MCF 10A (cell line): ENCODE data around the gene GPSM3. TPM values are rescaled to one million over a fixed set of nuclear protein-coding genes. Genes with fewer than 3 reads are reported as not detected.

Source experiments
- BruUV-seq: library from RNA; stranded (reverse); fragments of 400-500 nt; replicated peaks from 2 replicates; lab custom pipeline; 2021; lab: Mats Ljungman, UMichigan
- CTCF ChIA-PET: fragments of 300-600 bp; sonication (Branson Sonifier 250); formaldehyde crosslinking; extraction: SDS; loops from one replicate; lab custom pipeline; 2021; ENCODE audit warnings: antibody characterized with exemption, inconsistent platforms; lab: Yijun Ruan, JAX
- POLR2A ChIA-PET: fragments of 300-600, 350-650 bp; sonication (Branson Sonifier 250); formaldehyde crosslinking; extraction: SDS; loops from one replicate; lab custom pipeline; 2020; ENCODE audit warnings: antibody characterized with exemption, inconsistent platforms; lab: Yijun Ruan, JAX
- DNase-seq: peaks from one replicate; pipeline ENCODE4 v3.0.0-alpha.2; 2018; ENCODE audit not compliant: unreplicated experiment
- H3K27ac Mint-ChIP-seq: one replicate; pipeline ENCODE4 v1.8.0; 2022; ENCODE audit warnings: mild to moderate bottlenecking, low read depth, mixed read lengths; ENCODE audit not compliant: unreplicated experiment
- H3K27me3 Mint-ChIP-seq: one replicate; pipeline ENCODE4 v1.8.0; 2022; ENCODE audit warnings: mixed read lengths; ENCODE audit not compliant: insufficient read depth, unreplicated experiment
- H3K36me3 Mint-ChIP-seq: one replicate; pipeline ENCODE4 v1.8.0; 2022; ENCODE audit warnings: mild to moderate bottlenecking, moderate library complexity, mixed read lengths; ENCODE audit not compliant: insufficient read depth, unreplicated experiment
- H3K4me1 Mint-ChIP-seq: one replicate; pipeline ENCODE4 v1.8.0; 2022; ENCODE audit warnings: mixed read lengths; ENCODE audit not compliant: insufficient read depth, unreplicated experiment
- H3K4me3 Mint-ChIP-seq: one replicate; pipeline ENCODE4 v1.8.0; 2022; ENCODE audit warnings: mild to moderate bottlenecking, moderate library complexity, mixed read lengths; ENCODE audit not compliant: unreplicated experiment
- H3K9me3 Mint-ChIP-seq: one replicate; pipeline ENCODE4 v1.8.0; 2022; ENCODE audit warnings: mixed read lengths; ENCODE audit not compliant: unreplicated experiment
- intact Hi-C: fragments of 100-400 bp; cut with micrococcal nuclease; formaldehyde crosslinking; loops from 2 replicates; pipeline ENCODE4 v1.14.1; 2022
- total RNA-seq: library from RNA; stranded (reverse); gene quantifications from 2 replicates; pipeline ENCODE4 v1.2.3, GENCODE V29; 2022
- TF ChIP-seq, protein P1 (sequence below): fragments of 200-600 bp; IDR thresholded peaks from one replicate; pipeline ENCODE4 v1.8.0; 2022; ENCODE audit warnings: antibody characterized with exemption, mild to moderate bottlenecking; ENCODE audit not compliant: unreplicated experiment

The GPSM3 gene
- total RNA-seq, 1 experiment from 2014 or later, result 0.84 TPM

DNA sequence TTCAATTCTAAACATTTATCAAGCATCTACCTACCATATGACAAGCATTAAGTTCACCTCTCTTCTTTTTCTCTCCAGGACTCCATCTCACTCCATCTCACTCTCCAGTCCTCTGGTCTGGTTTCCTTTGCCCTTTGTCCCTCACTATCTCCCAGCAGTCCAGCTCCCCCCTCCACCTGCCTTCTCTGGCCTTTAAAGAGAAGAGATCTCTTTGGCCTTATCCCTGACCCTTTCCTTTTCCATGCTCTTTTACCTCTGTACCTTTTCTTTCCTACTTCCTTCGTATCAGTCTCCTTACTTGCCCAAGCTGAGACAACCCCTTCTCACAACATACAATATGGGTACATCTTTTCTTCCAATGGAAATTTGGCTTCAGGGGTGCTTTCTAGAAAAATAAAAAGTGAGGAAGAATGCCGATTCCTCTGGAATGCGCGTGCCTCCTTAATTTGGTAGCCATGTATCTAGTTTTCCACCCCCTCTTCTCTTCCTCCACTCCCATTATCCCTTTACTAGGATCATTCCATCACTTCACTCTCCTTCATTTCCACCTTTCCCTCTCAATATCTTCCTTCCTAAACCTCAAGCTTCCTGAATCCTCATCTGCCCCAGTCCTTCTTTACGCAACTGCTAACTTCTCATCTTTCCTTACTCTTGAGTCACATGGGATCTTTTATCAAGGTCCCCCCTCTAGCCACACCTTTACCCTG lies 15.8 kb downstream of the GPSM3 start:
- BruUV-seq, result TSS peak; percentile 78
- CTCF ChIA-PET, result interaction anchor here (0.6 to 1.3 kb wide), 3 partner anchors 14 to 292 kb away, joined by 3 to 4 read pairs (median 3); partner anchors contain the start of gene PBX2
- H3K27ac Mint-ChIP-seq, result peak overlapping the region; percentile 91
- no peaks in the 10 kb centered on the region for H3K27me3 Mint-ChIP-seq
- intact Hi-C loops, result loop anchor here (1.0 kb wide), 1 partner anchor 22 kb away; the partner anchor contains the start of gene PPT2
- peaks cover 42% of the 10 kb centered on the region for H3K36me3 Mint-ChIP-seq
- DNase-seq, result no peak
- POLR2A ChIA-PET, result interaction anchor here (0.6 to 5.0 kb wide), 26 partner anchors 9 to 1074 kb away, joined by 3 to 112 read pairs (median 4); partner anchors contain the start of genes ATF6B, BRD2, DXO and EHMT2
- peak overlapping the region; percentile 79 for H3K4me3 Mint-ChIP-seq
- peaks cover 58% of the 10 kb centered on the region for H3K4me1 Mint-ChIP-seq
- TF ChIP-seq, protein P1, sequence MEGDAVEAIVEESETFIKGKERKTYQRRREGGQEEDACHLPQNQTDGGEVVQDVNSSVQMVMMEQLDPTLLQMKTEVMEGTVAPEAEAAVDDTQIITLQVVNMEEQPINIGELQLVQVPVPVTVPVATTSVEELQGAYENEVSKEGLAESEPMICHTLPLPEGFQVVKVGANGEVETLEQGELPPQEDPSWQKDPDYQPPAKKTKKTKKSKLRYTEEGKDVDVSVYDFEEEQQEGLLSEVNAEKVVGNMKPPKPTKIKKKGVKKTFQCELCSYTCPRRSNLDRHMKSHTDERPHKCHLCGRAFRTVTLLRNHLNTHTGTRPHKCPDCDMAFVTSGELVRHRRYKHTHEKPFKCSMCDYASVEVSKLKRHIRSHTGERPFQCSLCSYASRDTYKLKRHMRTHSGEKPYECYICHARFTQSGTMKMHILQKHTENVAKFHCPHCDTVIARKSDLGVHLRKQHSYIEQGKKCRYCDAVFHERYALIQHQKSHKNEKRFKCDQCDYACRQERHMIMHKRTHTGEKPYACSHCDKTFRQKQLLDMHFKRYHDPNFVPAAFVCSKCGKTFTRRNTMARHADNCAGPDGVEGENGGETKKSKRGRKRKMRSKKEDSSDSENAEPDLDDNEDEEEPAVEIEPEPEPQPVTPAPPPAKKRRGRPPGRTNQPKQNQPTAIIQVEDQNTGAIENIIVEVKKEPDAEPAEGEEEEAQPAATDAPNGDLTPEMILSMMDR, result no peak
- H3K9me3 Mint-ChIP-seq, result no peaks in the 10 kb centered on the region

DNA sequence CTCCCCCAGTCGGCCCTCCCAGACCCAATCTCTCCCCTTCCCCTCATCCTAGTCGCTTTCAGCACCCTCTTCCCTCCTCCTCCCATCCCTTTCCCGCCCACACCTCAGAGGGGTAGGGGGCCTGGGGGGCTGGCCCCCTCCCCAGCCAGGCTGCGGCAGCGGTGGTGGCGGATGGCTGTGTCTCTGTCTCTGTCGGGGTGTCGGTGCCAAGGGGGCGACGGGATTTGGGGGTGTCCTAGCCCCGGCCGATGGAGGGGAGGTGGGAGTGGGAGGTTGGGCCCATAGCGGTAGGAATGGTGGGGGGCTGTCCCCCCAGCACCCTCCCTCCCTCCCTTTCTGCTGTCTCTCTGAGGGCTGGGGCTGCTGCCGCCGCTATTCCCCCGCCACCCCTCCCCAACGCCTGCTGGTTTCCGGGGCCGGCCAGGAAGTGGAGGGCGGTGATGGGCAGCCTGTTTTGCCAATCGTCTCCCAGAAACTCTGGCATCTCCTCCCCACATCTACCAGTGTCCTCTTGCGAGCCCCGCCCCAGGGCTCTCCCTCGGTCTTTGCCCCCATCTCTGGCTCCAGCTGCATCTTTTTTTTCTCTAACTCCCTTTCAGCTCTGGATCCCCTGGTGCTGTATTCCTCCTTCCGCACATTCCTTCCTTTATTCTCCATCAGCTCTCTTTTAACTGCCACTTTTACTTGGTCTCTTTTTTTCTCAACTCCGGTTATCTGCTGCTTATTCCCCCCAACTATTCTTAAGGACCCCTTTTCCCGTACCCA lies 16.6 kb downstream of the GPSM3 start, which contains the start of gene AGPAT1:
TSS of gene AGPAT1 (minus strand) at position 374 of the 765 bp plus-strand sequence. CDS start 4,588 bp downstream, outside the sequence.
- ChIA-PET POLR2A (interaction anchor here (1.0 to 5.0 kb wide), 14 partner anchors 8 to 795 kb away, joined by 3 to 112 read pairs (median 6); partner anchors contain the start of genes ATF6B, DXO, FKBPL and GPSM3), CTCF (interaction anchor here (0.6 to 1.1 kb wide), 2 partner anchors 20 to 57 kb away, joined by 3 read pairs; no protein-coding TSS in a partner anchor)
- Mint-ChIP-seq H3K4me1 (peaks cover 53% of the 10 kb centered on the region), H3K27me3 (no peaks in the 10 kb centered on the region), H3K27ac (peak within 1 kb of the TSS; percentile 91), H3K9me3 (no peaks in the 10 kb centered on the region), H3K4me3 (peak within 1 kb of the TSS; percentile 79), H3K36me3 (peaks cover 37% of the 10 kb centered on the region)
- TF ChIP-seq, protein P1, result no peak
- peak; percentile 95 for DNase-seq
- intact Hi-C loops, result no loop called here
- no TSS peak for BruUV-seq

DNA sequence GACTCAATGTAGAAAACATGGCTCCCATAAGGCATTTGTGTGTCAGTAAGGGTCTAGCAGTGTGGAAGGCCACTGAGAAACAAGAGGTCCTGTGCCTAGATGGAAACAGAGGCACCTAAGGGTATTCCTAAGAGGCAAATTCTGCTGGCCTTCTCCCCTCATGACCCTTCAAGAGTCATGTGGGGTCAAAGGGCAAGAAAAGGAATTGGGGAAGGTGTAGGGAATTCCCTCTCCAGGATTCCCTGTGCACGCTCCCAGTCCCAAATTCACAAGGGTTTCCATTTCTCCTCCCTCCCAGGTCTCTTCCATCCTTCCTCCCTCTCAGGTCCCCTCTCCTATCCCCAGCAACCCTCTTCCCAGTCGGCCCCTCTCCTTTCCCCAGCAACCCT lies 17.1 kb downstream of the GPSM3 start:
- TF ChIP-seq, protein P1, result no peak
- intact Hi-C loops, result no loop called here
- BruUV-seq, result no TSS peak
- ChIA-PET POLR2A (no interaction called here), CTCF (no interaction called here)
- no peaks in the 10 kb centered on the region for H3K27me3 Mint-ChIP-seq
- peak overlapping the region; percentile 79 for H3K4me3 Mint-ChIP-seq
- H3K9me3 Mint-ChIP-seq, result no peaks in the 10 kb centered on the region
- peak overlapping the region; percentile 91 for H3K27ac Mint-ChIP-seq
- DNase-seq, result no peak
- H3K4me1 Mint-ChIP-seq, result peaks cover 47% of the 10 kb centered on the region
- H3K36me3 Mint-ChIP-seq, result peaks cover 33% of the 10 kb centered on the region
